Measurements from ENCODE around the gene MICA.

DNA sequence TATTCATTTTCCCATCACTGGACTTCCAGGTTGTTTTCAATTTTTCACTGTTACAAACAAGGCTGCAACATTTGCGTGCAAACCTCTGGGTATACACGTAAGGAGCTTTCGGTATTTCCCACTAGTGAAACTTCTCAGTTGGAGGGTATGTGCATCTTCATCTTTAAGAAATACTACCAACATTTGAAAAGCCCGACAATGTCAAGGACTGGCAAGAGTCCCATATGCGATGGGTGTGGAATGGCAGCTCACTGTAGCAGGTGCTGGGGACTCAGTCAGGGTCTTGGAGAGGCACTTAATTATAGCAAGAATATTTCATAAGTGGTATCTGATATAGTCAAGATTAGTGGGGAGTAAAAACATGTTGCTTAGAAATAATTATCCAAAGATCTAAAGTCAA, 37.5 kb upstream of the MICA start:
- no peak for TF ChIP-seq GATA2 (IDR thresholded peaks at IDR 0.05; ENCODE audit: low read depth, low read length)
- TF ChIP-seq GATA3 (IDR thresholded peaks at IDR 0.05; ENCODE audit: low read depth, low read length), result no peak

Measured in SH-SY5Y (cell line).